NT2/D1 (cell line): ENCODE data around the gene DMAC2.

ENCODE experiments used
- SUZ12 ChIP-seq: IDR thresholded peaks from 2 replicates; pipeline ENCODE4 v1.6.1; 2011; ENCODE audit not compliant: insufficient read length, insufficient read depth; ENCODE audit errors: extremely low read depth
- YY1 ChIP-seq: IDR thresholded peaks from 2 replicates; pipeline ENCODE4 v1.6.1; 2011; ENCODE audit not compliant: insufficient read length, insufficient read depth
- ZNF274 ChIP-seq: IDR thresholded peaks from 2 replicates; pipeline ENCODE4 v1.6.1; 2011; ENCODE audit warnings: mild to moderate bottlenecking, low read depth, low read length

DNA sequence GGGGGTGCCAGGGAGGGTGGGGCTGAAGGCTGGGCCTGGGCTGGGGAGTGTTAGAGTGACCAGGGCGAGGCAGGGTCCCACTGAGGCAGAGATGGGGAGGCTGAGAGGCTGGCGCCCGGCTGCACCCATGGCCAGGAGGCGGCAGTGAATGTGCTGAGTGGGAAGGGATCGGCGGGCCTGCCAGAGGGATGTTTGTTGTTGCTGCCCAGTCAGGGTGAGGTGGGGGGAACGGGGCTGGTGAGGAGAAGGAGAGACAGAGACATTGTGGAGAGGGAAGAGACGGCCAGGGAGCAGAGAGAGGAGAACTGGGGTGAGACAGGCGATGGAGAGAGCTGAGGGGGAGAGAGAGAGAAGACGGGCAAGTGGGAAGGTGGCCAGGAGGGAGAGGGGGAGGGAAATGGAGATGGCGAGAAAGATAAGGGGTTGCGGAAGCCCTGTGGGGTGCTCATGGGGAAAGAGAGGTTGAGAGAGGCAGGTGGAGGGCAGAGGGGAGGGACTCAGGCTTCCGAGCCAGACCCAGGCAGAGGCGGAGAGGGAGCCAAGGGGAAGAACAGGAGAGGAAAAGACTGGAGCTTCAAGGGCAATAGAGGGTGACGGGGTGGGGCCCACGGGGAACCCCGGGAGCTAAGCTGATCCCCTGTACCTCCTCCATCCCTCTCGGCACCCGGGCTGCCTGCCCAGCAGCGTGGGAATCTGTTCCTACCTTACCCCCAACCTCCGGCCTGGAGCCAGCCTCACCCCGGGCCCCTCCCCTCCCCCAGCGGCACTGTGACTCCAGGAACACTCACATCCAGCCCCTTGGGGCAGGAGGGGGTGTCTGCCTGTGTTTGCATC lies 11.8 kb downstream of the DMAC2 start:
- TF ChIP-seq YY1 (no peak), ZNF274 (no peak), SUZ12 (no peak)
